MM.1S (cell line): ENCODE measurements around the gene STARD9.

Source experiments
- DNase-seq: peaks from one replicate; pipeline ENCODE4 v3.0.0-alpha.2; 2015
- H2AFZ ChIP-seq: fragments of 300-600 bp; sonication (generic); 2 replicates; pipeline ENCODE4 v1.6.0; 2016; ENCODE audit warnings: antibody characterized with exemption, low read length
- H3F3A ChIP-seq: fragments of 300-600 bp; sonication (generic); 2 replicates; pipeline ENCODE4 v1.6.1; 2016; ENCODE audit warnings: mild to moderate bottlenecking, antibody characterized with exemption, low read length, moderate library complexity, mixed read lengths; ENCODE audit not compliant: insufficient read depth
- H3K27ac ChIP-seq: fragments of 300-600 bp; sonication (generic); 2 replicates; pipeline ENCODE4 v1.5.1; 2016; ENCODE audit warnings: mild to moderate bottlenecking, low read length
- H3K27me3 ChIP-seq: fragments of 300-600 bp; sonication (generic); replicated peaks from 2 replicates; pipeline ENCODE4 v1.6.0; 2016; ENCODE audit warnings: low read length; ENCODE audit not compliant: insufficient read depth
- H3K36me3 ChIP-seq: fragments of 300-600 bp; sonication (generic); replicated peaks from 2 replicates; pipeline ENCODE4 v1.6.1; 2016; ENCODE audit warnings: mild to moderate bottlenecking, low read length, mixed read lengths; ENCODE audit not compliant: insufficient read depth
- H3K4me1 ChIP-seq: fragments of 300-600 bp; sonication (generic); 2 replicates; pipeline ENCODE4 v1.6.1; 2016; ENCODE audit warnings: low read length, mixed read lengths
- H3K4me2 ChIP-seq: fragments of 300-600 bp; sonication (generic); 2 replicates; pipeline ENCODE4 v1.6.0; 2016; ENCODE audit warnings: low read depth, low read length
- H3K4me3 ChIP-seq: fragments of 300-600 bp; sonication (generic); 2 replicates; pipeline ENCODE4 v1.5.1; 2016; ENCODE audit warnings: low read length, mixed read lengths
- H3K79me2 ChIP-seq: fragments of 300-600 bp; sonication (generic); 2 replicates; pipeline ENCODE4 v1.6.1; 2016; ENCODE audit warnings: mixed run types, low read length, mixed read lengths
- H3K9ac ChIP-seq: fragments of 300-600 bp; sonication (generic); 2 replicates; pipeline ENCODE4 v1.6.1; 2016; ENCODE audit warnings: low read length, mixed read lengths
- H3K9me2 ChIP-seq: fragments of 300-600 bp; sonication (generic); replicated peaks from 2 replicates; pipeline ENCODE4 v1.6.1; 2016; ENCODE audit warnings: mild to moderate bottlenecking, low read length, mixed read lengths; ENCODE audit not compliant: insufficient read depth
- H3K9me3 ChIP-seq: fragments of 300-600 bp; sonication (generic); replicated peaks from 2 replicates; pipeline ENCODE4 v1.6.1; 2016; ENCODE audit warnings: mild to moderate bottlenecking, low read length, mixed read lengths; ENCODE audit not compliant: insufficient read depth
- H4K20me1 ChIP-seq: fragments of 300-600 bp; sonication (generic); 2 replicates; pipeline ENCODE4 v1.6.1; 2016; ENCODE audit warnings: mild to moderate bottlenecking, low read length, moderate library complexity, mixed read lengths; ENCODE audit not compliant: insufficient read depth
- EZH2 ChIP-seq: fragments of 300-600 bp; sonication (generic); optimal IDR thresholded peaks from 2 replicates; pipeline ENCODE3; 2017; ENCODE audit warnings: low read depth, mild to moderate bottlenecking, antibody characterized with exemption, low read length, mixed read lengths
- EZH2phosphoT487 ChIP-seq: fragments of 300-600 bp; sonication (generic); IDR thresholded peaks from 2 replicates; pipeline ENCODE4 v1.6.1; 2018; ENCODE audit warnings: antibody characterized with exemption, low read length
- TF ChIP-seq, protein P1 (sequence below): fragments of 300-600 bp; sonication (generic); IDR thresholded peaks from 2 replicates; pipeline ENCODE4 v1.5.1; 2016; ENCODE audit warnings: antibody characterized with exemption, low read length, mixed read lengths

The STARD9 gene

DNA sequence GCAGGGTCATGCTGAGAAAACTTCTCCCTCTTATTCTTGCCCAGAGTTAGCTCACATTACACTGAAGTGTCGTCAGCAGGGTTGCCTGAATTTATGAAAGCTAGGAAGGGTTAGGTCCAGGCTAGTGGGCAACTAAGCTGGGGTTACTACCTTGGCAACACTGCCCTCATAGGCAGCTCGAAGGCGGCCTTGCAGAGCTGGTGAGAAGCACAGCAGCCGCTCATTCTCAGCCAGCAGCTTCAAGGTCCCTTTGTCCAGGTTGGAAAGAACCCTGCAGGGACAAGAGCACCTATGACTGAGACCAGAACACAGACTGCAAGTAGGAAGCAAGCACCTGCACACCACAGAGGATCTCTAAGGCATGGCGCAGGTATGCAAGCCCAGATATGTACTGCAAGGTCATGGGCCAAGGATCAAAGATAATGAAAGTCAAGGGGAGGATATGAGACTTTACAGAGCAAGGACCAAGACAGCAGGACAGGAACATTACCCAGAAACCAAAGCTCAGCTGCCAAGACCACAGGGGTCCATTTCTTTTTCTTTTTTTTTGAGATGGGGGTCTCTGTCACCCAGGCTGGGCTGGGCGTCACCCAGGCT is 158.8 kb downstream of the STARD9 start:
- H3K4me3 ChIP-seq, result no peak overlapping the region
- H3K79me2 ChIP-seq, result peaks cover 14% of the 10 kb centered on the region
- no peaks in the 10 kb centered on the region for H4K20me1 ChIP-seq
- H3K4me2 ChIP-seq, result no peak overlapping the region
- peaks cover 6% of the 10 kb centered on the region; the same call in 1 of the 2 replicates for H3K4me1 ChIP-seq
- peaks cover 4% of the 10 kb centered on the region; the same call in 1 of the 2 replicates for H3F3A ChIP-seq
- no peak for TF ChIP-seq EZH2phosphoT487
- TF ChIP-seq, protein P1, sequence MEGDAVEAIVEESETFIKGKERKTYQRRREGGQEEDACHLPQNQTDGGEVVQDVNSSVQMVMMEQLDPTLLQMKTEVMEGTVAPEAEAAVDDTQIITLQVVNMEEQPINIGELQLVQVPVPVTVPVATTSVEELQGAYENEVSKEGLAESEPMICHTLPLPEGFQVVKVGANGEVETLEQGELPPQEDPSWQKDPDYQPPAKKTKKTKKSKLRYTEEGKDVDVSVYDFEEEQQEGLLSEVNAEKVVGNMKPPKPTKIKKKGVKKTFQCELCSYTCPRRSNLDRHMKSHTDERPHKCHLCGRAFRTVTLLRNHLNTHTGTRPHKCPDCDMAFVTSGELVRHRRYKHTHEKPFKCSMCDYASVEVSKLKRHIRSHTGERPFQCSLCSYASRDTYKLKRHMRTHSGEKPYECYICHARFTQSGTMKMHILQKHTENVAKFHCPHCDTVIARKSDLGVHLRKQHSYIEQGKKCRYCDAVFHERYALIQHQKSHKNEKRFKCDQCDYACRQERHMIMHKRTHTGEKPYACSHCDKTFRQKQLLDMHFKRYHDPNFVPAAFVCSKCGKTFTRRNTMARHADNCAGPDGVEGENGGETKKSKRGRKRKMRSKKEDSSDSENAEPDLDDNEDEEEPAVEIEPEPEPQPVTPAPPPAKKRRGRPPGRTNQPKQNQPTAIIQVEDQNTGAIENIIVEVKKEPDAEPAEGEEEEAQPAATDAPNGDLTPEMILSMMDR, result no peak
- no peak for TF ChIP-seq EZH2
- H2AFZ ChIP-seq, result no peak overlapping the region
- no peaks in the 10 kb centered on the region for H3K9me2 ChIP-seq
- no peaks in the 10 kb centered on the region for H3K27me3 ChIP-seq
- no peak overlapping the region for H3K9ac ChIP-seq
- no peaks in the 10 kb centered on the region for H3K9me3 ChIP-seq
- no peak overlapping the region for H3K27ac ChIP-seq
- DNase-seq, result no peak
- H3K36me3 ChIP-seq, result no peaks in the 10 kb centered on the region; the same call in 1 of the 2 replicates

DNA sequence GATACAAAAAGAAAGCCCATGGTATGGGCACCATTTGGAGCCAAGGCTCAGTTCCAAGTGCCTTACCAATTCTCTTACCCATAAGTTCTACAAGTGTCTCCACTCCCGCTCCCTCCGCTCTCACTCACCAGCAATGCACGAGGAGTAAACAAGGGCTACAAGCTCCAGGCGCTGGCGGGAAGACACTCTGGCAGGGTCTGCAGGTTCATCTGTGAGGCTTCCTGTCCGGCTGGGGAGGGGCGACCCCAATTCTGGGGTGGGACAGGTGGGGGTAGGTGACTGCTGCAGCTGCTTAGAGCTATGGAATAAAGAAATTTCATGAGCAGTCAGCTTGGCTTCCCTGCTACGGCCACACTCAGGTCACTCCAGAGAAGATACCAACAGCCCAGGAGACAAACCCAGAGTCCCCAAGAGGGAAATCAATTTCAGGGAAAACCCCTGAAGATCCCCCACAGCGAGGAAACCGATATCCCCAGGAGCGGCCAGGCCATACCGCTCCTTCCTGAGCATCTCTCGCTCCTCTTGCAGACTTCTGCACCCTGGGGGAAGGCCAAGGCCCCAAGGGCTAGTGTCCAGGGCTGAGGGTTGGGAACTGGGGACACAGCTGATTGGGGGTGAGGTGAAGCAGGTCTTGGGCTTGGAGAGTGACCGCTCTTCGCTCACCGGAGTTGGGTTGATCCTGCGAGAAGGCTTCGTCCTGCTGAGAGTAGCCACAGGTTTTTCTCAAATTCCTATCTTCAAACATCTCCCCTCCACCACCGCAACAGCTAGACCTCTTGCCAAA is 160.2 kb downstream of the STARD9 start:
- Histone ChIP-seq H3K4me1 (peaks cover 6% of the 10 kb centered on the region; the same call in 1 of the 2 replicates), H3K27ac (no peak overlapping the region), H4K20me1 (no peaks in the 10 kb centered on the region), H3K27me3 (no peaks in the 10 kb centered on the region), H3K36me3 (no peaks in the 10 kb centered on the region; the same call in 1 of the 2 replicates), H2AFZ (0 out of 2 replicates have a peak overlapping the region, but pooled peaks have one; percentile 42), H3F3A (peaks cover 4% of the 10 kb centered on the region; the same call in 1 of the 2 replicates), H3K4me3 (peak overlapping the region; percentile 82), H3K79me2 (peaks cover 14% of the 10 kb centered on the region), H3K4me2 (peak overlapping the region; percentile 95), H3K9me2 (no peaks in the 10 kb centered on the region), H3K9me3 (no peaks in the 10 kb centered on the region), H3K9ac (peak overlapping the region; percentile 77; the same call in 1 of the 2 replicates)
- DNase-seq, result no peak
- no peak for TF ChIP-seq EZH2phosphoT487
- TF ChIP-seq, protein P1, result no peak
- no peak for TF ChIP-seq EZH2

DNA sequence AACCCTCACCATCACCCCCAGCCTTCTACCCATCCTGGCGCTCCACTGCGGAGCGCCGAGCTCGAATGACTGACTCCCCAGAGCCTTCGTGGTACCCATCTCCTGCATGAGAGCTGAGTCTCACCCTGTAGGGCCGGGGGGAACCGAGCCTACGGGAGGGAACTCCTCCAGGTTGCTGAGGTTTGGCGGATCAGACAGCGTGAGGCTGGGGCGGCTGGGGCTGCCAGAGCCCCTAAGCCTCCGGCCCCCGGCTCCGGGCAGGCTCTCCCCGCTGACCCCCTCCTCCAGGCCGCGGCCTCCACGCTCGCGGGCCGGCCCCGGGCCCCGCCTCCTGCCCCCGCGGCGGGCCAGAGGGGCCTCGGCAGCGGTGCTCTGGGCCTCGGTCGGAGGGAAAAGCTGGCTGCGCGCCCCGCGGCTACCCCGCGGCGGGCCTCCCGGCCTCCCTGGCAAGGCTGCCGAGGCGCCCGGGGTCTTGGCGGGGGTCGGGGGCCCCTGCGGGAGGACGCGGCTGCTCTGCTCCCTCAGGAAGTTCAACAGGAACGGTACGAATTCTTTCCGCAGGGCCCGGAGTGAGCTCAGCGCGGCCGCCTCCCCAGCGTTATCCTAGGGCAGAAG is 160.9 kb downstream of the STARD9 start:
- Histone ChIP-seq H3K9ac (peak overlapping the region; percentile 77), H4K20me1 (no peaks in the 10 kb centered on the region), H3K4me2 (peak overlapping the region; percentile 95), H3K9me3 (no peaks in the 10 kb centered on the region), H3K27ac (no peak overlapping the region; the same call in 1 of the 2 replicates), H3K79me2 (peaks cover 14% of the 10 kb centered on the region), H3K27me3 (no peaks in the 10 kb centered on the region), H2AFZ (peak overlapping the region; percentile 88), H3K4me3 (peak overlapping the region; percentile 82), H3K36me3 (no peaks in the 10 kb centered on the region; the same call in 1 of the 2 replicates), H3F3A (peaks cover 4% of the 10 kb centered on the region; the same call in 1 of the 2 replicates), H3K9me2 (no peaks in the 10 kb centered on the region), H3K4me1 (peaks cover 6% of the 10 kb centered on the region; the same call in 1 of the 2 replicates)
- TF ChIP-seq, protein P1, result no peak
- TF ChIP-seq EZH2phosphoT487 (no peak), EZH2 (no peak)
- DNase-seq, result peak; percentile 19
